ENCODE data around the gene CCNF.
"Not testable (repeated sequence)": the region's sequence is repeated elsewhere in the genome, so short reads cannot be mapped to it uniquely, and the experiment has no call there.

Gene CCNF

GRCh38 chr16:2429034-2429770 lies at the start of gene CCNF:
Gene CCNF, plus strand, starts transcription at chr16:2429447. Its CDS starts 35 bp downstream, at chr16:2429482.
- Mint-ChIP-seq H3K9me3 (ENCODE audit: low read depth) (no peaks in the 10 kb centered on the region), H3K4me3 (peak within 1 kb of the TSS; percentile 90), H3K4me1 (ENCODE audit: low read depth) (peaks cover 13% of the 10 kb centered on the region), H3K36me3 (no peaks in the 10 kb centered on the region), H3K27me3 (no peaks in the 10 kb centered on the region), H3K27ac (peak within 1 kb of the TSS; percentile 58)

DNA sequence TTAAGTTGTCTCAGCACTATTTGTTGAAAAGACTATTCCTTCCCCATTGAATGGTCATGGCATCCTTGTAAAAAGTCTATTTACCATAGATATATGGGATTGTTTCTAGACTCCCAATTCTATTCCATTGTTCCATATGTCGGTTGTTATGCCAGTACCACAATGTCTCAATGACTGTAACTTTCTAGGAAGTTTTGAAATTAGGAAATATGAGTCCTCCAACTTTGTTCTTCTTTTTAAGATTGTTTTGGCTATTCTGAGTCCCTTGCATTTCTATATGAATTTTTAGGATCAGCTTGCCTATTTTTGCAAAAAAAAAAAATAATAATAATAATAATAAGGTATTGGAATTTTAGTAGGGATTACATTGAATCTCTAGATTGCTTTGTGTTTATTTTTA lies 45.7 kb upstream of the CCNF start:
- Mint-ChIP-seq H3K36me3 (no peaks in the 10 kb centered on the region), H3K27ac (no peak overlapping the region), H3K4me1 (ENCODE audit: low read depth) (no peaks in the 10 kb centered on the region), H3K27me3 (peaks cover 11% of the 10 kb centered on the region), H3K9me3 (ENCODE audit: low read depth) (no peaks in the 10 kb centered on the region), H3K4me3 (no peak overlapping the region)

- Mint-ChIP-seq H3K27ac (no peak overlapping the region), H3K36me3 (peaks cover 2% of the 10 kb centered on the region), H3K27me3 (peaks cover 12% of the 10 kb centered on the region), H3K4me1 (ENCODE audit: low read depth) (no peaks in the 10 kb centered on the region), H3K9me3 (ENCODE audit: low read depth) (no peaks in the 10 kb centered on the region), H3K4me3 (no peak overlapping the region)
These were observed 44.8 kb upstream of the CCNF start for GRCh38 chr16:2384426-2384825.

DNA sequence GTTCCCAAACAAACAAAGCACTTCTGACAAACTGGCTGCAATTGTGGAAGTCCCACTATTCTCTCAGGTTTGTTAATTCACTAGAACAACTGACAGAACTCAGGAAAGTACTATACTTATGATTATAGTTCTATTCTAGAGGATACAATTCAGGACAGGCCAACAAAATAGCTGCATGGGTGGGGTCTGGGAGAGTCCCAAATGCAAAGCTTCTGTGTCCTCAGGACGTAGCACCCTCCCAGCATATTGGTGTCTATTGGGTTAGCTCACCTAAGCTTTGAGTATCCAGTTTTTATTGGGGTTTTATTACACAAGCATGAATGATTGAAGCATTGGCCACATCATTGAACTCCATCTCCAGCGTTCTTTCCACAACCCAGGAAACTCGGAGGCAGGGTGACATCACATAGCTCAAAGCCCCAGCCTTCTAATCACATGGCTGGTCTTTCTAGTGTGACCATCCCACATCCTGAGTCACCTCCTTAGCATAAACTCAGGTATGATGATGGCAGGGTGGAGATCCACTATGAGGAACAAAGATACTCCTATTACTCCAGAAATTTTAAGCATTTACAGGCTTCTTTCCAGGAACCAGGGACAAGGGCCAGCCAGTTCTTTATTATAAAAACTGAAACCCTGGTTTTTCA lies 43.9 kb upstream of the CCNF start:
- Mint-ChIP-seq H3K27me3 (peaks cover 12% of the 10 kb centered on the region), H3K4me1 (ENCODE audit: low read depth) (no peaks in the 10 kb centered on the region), H3K9me3 (ENCODE audit: low read depth) (no peaks in the 10 kb centered on the region), H3K27ac (no peak overlapping the region), H3K4me3 (no peak overlapping the region), H3K36me3 (peaks cover 2% of the 10 kb centered on the region)

GRCh38 chr16:2385982-2386381 lies 43.3 kb upstream of the CCNF start:
- not testable (repeated sequence) for H3K36me3 Mint-ChIP-seq; H3K4me1 Mint-ChIP-seq (ENCODE audit: low read depth); H3K27ac Mint-ChIP-seq; H3K9me3 Mint-ChIP-seq (ENCODE audit: low read depth); H3K4me3 Mint-ChIP-seq
- H3K27me3 Mint-ChIP-seq = peaks cover 12% of the 10 kb centered on the region

DNA sequence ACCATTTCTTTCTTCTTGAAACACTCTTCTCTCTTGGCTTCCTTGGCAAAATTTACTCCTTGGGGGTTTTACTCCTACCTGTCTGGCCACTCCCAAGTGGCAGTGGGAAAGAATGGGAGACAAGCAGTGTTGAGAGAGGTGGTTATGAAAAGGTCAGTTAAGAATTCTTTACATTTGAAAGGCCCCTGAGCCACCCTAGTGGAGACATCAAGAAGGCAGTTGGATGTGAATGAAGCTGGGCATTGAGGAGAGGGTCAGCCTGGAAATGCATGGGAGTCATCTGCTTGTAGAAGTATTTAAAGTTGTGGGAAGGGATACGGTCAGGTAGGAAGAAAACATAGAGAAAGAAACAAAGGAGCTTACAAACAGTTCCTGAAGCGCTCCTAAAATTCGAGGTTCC lies 42.3 kb upstream of the CCNF start:
- no peaks in the 10 kb centered on the region for H3K9me3 Mint-ChIP-seq (ENCODE audit: low read depth)
- no peaks in the 10 kb centered on the region for H3K4me1 Mint-ChIP-seq (ENCODE audit: low read depth)
- H3K36me3 Mint-ChIP-seq = peaks cover 2% of the 10 kb centered on the region
- H3K4me3 Mint-ChIP-seq = no peak overlapping the region
- peaks cover 15% of the 10 kb centered on the region for H3K27me3 Mint-ChIP-seq
- no peak overlapping the region for H3K27ac Mint-ChIP-seq

DNA sequence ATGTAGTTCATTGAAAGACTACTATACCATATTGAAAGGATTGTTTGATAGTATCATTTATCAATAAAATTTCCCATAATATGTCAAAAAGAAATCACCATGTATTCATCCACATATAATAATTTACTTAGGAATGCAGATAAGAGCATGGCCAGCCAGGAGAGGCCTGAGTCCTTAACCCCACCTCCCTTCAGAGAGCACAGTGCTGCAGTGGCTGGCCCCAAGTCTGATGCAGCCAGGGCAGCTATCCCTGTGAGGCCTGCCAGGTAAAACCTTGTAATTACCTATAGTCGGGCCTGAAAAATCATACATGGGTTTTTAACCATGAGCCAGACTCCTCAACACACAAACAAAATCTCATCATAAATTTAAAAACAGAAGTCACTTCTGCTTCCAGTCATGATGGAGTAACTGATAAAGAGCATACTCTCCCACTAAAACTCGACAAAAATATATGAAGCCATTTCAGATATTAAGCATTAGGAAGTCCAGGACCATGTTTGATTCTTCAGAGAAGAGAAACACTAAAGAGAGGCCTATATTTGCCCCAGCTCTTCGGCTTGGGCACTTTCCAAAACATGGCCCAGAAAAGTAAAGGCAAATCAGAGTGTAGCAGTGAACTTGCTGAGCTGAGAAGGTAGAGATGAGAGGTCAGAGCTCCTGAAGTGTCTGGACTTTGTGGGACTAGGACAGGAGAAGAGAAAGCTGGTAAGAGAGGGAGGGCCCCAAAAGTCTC lies 40.9 kb upstream of the CCNF start:
- H3K27me3 Mint-ChIP-seq = peaks cover 12% of the 10 kb centered on the region
- no peak overlapping the region for H3K4me3 Mint-ChIP-seq
- peaks cover 2% of the 10 kb centered on the region for H3K36me3 Mint-ChIP-seq
- no peaks in the 10 kb centered on the region for H3K4me1 Mint-ChIP-seq (ENCODE audit: low read depth)
- no peak overlapping the region for H3K27ac Mint-ChIP-seq
- no peaks in the 10 kb centered on the region for H3K9me3 Mint-ChIP-seq (ENCODE audit: low read depth)

DNA sequence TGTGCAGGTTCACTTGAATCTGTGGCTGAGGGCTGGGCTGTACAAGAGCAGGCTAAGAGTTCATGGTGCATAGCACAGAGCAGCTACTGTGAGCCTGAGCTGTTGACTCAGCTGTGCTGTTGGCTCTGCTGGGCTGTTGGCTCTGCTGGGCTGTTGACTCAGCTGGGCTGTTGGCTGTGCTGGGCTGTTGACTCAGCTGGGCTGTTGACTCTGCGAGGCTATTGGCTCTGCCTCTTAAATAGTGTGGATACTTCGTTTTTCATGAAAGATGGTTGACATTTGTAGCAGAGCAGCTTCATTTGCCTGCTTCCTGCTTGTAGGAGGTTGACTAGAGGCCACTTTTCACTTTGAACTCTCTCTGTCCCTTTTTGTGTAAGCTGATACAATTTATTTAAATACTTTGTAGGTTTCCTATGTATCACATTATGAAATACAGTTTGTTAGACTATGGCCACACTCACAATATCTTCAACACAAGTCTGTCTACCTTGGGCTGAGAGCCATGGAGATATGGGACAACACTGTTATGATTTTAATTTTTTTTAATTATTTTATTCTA lies 40.3 kb upstream of the CCNF start:
- Mint-ChIP-seq H3K36me3 (peaks cover 2% of the 10 kb centered on the region), H3K9me3 (ENCODE audit: low read depth) (no peaks in the 10 kb centered on the region), H3K27me3 (peaks cover 12% of the 10 kb centered on the region), H3K27ac (no peak overlapping the region), H3K4me1 (ENCODE audit: low read depth) (no peaks in the 10 kb centered on the region), H3K4me3 (no peak overlapping the region)

DNA sequence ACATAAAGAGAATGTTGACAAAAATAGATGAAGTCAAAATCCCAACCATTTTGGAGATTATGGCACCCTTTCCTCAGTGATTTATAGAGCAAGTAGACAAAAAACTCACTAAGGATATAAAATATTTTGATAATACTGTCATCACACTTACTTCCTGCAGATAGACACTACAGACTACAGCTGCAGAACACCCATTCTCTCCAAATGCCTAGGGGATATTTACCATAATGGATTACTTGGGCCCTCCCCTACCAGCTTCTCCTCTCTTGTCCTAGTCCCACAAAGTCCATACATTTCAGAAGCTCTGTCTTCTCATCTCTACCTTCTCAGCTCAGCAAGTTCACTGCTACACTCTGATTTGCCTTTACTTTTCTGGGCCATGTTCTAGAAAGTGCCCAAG lies 37.2 kb upstream of the CCNF start:
- Mint-ChIP-seq H3K27ac (no peak overlapping the region), H3K4me3 (no peak overlapping the region), H3K9me3 (ENCODE audit: low read depth) (no peaks in the 10 kb centered on the region), H3K4me1 (ENCODE audit: low read depth) (no peaks in the 10 kb centered on the region), H3K27me3 (peaks cover 5% of the 10 kb centered on the region), H3K36me3 (peaks cover 2% of the 10 kb centered on the region)

DNA sequence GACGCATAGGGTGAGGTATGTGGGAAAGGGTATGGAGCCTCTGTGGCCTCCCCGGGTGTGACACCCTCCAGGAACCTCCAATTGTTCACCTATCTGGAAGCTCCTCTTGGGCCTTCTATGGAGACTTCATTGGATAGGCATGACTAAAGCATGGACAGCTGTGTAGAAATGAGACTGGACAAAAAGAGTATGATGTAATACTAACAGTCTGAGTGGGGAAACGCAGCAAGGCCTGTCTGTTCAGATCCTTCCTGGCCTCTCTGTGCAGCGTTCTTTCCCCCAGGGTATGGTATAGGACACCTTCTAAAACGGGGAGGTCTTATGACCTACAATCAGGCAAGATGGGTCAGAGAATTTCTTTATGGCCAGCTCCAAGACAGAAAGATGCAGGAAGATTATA lies 30.7 kb upstream of the CCNF start:
- Mint-ChIP-seq H3K27me3 (no peaks in the 10 kb centered on the region), H3K36me3 (no peaks in the 10 kb centered on the region), H3K4me1 (ENCODE audit: low read depth) (no peaks in the 10 kb centered on the region), H3K9me3 (ENCODE audit: low read depth) (no peaks in the 10 kb centered on the region), H3K4me3 (no peak overlapping the region), H3K27ac (no peak overlapping the region)

GRCh38 chr16:2404099-2404498 lies 25.1 kb upstream of the CCNF start:
- H3K27me3 Mint-ChIP-seq = no peaks in the 10 kb centered on the region
- H3K27ac Mint-ChIP-seq = no peak overlapping the region
- no peaks in the 10 kb centered on the region for H3K4me1 Mint-ChIP-seq (ENCODE audit: low read depth)
- H3K9me3 Mint-ChIP-seq (ENCODE audit: low read depth) = no peaks in the 10 kb centered on the region
- H3K36me3 Mint-ChIP-seq = no peaks in the 10 kb centered on the region
- no peak overlapping the region for H3K4me3 Mint-ChIP-seq

GRCh38 chr16:2415085-2415484 lies 14.2 kb upstream of the CCNF start:
- Mint-ChIP-seq H3K4me1 (ENCODE audit: low read depth) (no peaks in the 10 kb centered on the region), H3K9me3 (ENCODE audit: low read depth) (no peaks in the 10 kb centered on the region), H3K27me3 (peaks cover 2% of the 10 kb centered on the region), H3K36me3 (no peaks in the 10 kb centered on the region), H3K4me3 (no peak overlapping the region), H3K27ac (no peak overlapping the region)

- Mint-ChIP-seq H3K27me3 (no peaks in the 10 kb centered on the region), H3K4me1 (ENCODE audit: low read depth) (no peaks in the 10 kb centered on the region), H3K4me3 (no peak overlapping the region), H3K9me3 (ENCODE audit: low read depth) (no peaks in the 10 kb centered on the region), H3K27ac (no peak overlapping the region), H3K36me3 (no peaks in the 10 kb centered on the region)
These were observed 9.2 kb upstream of the CCNF start for GRCh38 chr16:2420035-2420434.

DNA sequence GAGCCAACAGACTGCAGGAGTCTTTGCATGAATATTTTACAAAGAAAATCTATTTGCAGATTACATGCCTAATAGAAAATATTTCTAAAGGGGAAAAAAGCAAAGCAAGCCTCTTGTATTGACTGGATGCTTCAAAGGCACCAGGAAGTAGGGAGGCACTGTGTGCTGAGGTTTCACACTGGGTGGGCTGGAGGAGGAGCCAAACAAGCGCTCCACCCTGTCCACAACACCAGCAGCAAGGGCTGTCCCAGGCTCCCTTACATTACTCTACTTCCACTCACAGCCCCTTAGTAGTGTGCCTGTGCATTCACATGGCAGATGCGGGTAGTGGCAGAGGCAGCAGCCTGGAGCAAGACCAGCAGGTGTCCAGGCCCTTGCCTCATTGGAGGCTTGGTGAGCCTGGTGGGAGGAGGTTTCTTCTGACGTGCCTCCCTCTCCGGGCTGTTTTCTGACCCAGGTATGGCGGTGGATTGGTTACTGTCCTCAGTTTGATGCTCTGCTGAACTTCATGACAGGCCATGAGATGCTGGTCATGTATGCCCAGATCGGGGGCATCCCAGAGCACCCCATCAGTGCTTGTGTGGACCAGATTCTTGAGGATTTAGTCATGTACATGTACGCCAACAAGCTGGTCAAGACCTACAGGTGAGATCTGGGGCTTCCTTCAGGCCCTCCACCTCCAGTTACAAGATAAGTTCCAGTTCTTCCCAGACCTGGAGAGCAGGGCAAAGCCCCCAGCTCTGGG lies 7.0 kb upstream of the CCNF start:
- no peak overlapping the region for H3K4me3 Mint-ChIP-seq
- no peaks in the 10 kb centered on the region for H3K9me3 Mint-ChIP-seq (ENCODE audit: low read depth)
- H3K36me3 Mint-ChIP-seq = no peaks in the 10 kb centered on the region
- no peak overlapping the region for H3K27ac Mint-ChIP-seq
- no peaks in the 10 kb centered on the region for H3K27me3 Mint-ChIP-seq
- no peaks in the 10 kb centered on the region for H3K4me1 Mint-ChIP-seq (ENCODE audit: low read depth)
